Karpas-422 (cell line): ENCODE measurements around the gene CALY. TPM values are rescaled to one million over a fixed set of nuclear protein-coding genes. Genes with fewer than 3 reads are reported as not detected.

Source experiments
- DNase-seq: peaks from one replicate; pipeline ENCODE4 v3.0.0-alpha.2; 2015
- H2AFZ ChIP-seq: fragments of 200-600 bp; sonication (generic); 2 replicates; pipeline ENCODE4 v1.6.1; 2014; ENCODE audit warnings: antibody characterized with exemption, low read length, mixed read lengths
- H3K27ac ChIP-seq: fragments of 200-600 bp; sonication (generic); 2 replicates; pipeline ENCODE4 v1.5.1; 2014; ENCODE audit warnings: mild to moderate bottlenecking, low read length, moderate library complexity
- H3K27me3 ChIP-seq: fragments of 200-600 bp; sonication (generic); 2 replicates; pipeline ENCODE4 v1.6.1; 2014; ENCODE audit warnings: low read length, mixed read lengths
- H3K36me3 ChIP-seq: fragments of 200-600 bp; sonication (generic); 2 replicates; pipeline ENCODE4 v1.6.1; 2014; ENCODE audit warnings: low read length, mixed read lengths; ENCODE audit not compliant: insufficient read depth
- H3K4me1 ChIP-seq: fragments of 200-600 bp; sonication (generic); 2 replicates; pipeline ENCODE4 v1.6.1; 2014; ENCODE audit warnings: mild to moderate bottlenecking, low read length, mixed read lengths
- H3K4me2 ChIP-seq: fragments of 200-600 bp; sonication (generic); 2 replicates; pipeline ENCODE4 v1.6.1; 2014; ENCODE audit warnings: low read length, low read depth, mild to moderate bottlenecking; ENCODE audit not compliant: poor library complexity, severe bottlenecking
- H3K4me3 ChIP-seq: fragments of 200-600 bp; sonication (generic); 2 replicates; pipeline ENCODE4 v1.5.1; 2014; ENCODE audit warnings: mild to moderate bottlenecking, antibody characterized with exemption, low read length, mixed read lengths
- H3K79me2 ChIP-seq: fragments of 200-600 bp; sonication (generic); 2 replicates; pipeline ENCODE4 v1.6.1; 2014; ENCODE audit warnings: mild to moderate bottlenecking, low read length, mixed read lengths
- H3K9ac ChIP-seq: fragments of 200-600 bp; sonication (generic); 2 replicates; pipeline ENCODE4 v1.6.0; 2014; ENCODE audit warnings: low read length
- H3K9me2 ChIP-seq: fragments of 200-600 bp; sonication (generic), shearing (Covaris generic); replicated peaks from 2 replicates; pipeline ENCODE4 v1.6.0; 2014; ENCODE audit warnings: mild to moderate bottlenecking, low read length, moderate library complexity; ENCODE audit not compliant: insufficient read depth
- H3K9me3 ChIP-seq: fragments of 300-700, 200-600 bp; sonication (generic); 2 replicates; pipeline ENCODE4 v1.6.1; 2014; ENCODE audit warnings: low read length, mixed read lengths
- H4K20me1 ChIP-seq: fragments of 200-600 bp; sonication (generic); 2 replicates; pipeline ENCODE4 v1.6.1; 2014; ENCODE audit warnings: mild to moderate bottlenecking, antibody characterized with exemption, low read length, low read depth; ENCODE audit not compliant: insufficient read depth
- total RNA-seq: library from RNA; depleted of rRNA; stranded (reverse); fragments of >200 nt; shearing (Covaris generic); gene quantifications from 2 replicates; pipeline ENCODE4 v1.2.3, GENCODE V29; 2014; ENCODE audit warnings: low replicate concordance

CALY gene
- total RNA-seq, 1 experiment from 2014 or later: not detected

DNA sequence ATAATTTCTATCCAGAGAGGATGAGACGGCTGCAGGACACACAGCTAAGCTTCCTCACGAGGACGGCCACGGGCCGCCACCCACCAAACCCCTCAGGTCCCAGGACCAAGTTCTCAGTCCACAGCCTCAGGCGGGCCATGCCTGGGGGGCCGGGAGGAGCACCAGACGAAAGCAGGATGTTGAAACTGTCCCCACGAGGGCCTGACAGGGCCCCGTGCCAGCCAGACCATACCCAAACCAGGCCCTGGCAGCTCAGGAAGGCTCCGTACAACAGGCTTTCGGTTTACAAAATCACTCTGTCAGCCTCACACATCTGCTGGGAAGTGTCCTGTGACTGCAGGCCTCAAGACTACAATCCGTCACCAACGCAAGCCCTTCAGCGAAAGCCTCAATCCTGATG lies 42.5 kb downstream of the CALY start:
- Histone ChIP-seq H2AFZ (no peak overlapping the region), H3K9me2 (no peaks in the 10 kb centered on the region), H4K20me1 (no peaks in the 10 kb centered on the region), H3K4me2 (no peak overlapping the region), H3K9ac (no peak overlapping the region), H3K79me2 (no peaks in the 10 kb centered on the region), H3K9me3 (no peaks in the 10 kb centered on the region), H3K27ac (no peak overlapping the region), H3K36me3 (no peaks in the 10 kb centered on the region), H3K27me3 (no peaks in the 10 kb centered on the region), H3K4me1 (no peaks in the 10 kb centered on the region), H3K4me3 (no peak overlapping the region)
- no peak for DNase-seq

DNA sequence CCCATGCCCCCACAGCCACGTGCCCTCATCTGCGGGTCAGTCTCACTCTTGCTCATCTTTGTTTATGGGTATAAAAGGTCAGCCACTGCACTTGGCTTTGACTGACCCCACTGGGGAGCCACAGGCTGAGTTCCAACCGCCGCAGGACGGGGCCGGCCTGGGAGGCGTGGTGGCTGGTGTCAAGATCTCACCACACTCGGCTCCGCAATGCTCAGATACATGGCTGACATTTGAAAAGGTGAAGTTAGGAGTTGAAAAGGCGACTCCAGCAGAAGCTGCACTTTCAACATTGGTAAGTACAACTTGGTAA lies 42.9 kb downstream of the CALY start:
- no peaks in the 10 kb centered on the region for H3K27me3 ChIP-seq
- no peaks in the 10 kb centered on the region for H3K4me1 ChIP-seq
- no peaks in the 10 kb centered on the region for H4K20me1 ChIP-seq
- H3K4me3 ChIP-seq: no peak overlapping the region
- no peaks in the 10 kb centered on the region for H3K9me3 ChIP-seq
- DNase-seq: no peak
- no peak overlapping the region for H3K9ac ChIP-seq
- H3K9me2 ChIP-seq: no peaks in the 10 kb centered on the region
- no peak overlapping the region for H2AFZ ChIP-seq
- H3K36me3 ChIP-seq: no peaks in the 10 kb centered on the region
- no peak overlapping the region for H3K27ac ChIP-seq
- H3K79me2 ChIP-seq: no peaks in the 10 kb centered on the region
- H3K4me2 ChIP-seq: no peak overlapping the region

DNA sequence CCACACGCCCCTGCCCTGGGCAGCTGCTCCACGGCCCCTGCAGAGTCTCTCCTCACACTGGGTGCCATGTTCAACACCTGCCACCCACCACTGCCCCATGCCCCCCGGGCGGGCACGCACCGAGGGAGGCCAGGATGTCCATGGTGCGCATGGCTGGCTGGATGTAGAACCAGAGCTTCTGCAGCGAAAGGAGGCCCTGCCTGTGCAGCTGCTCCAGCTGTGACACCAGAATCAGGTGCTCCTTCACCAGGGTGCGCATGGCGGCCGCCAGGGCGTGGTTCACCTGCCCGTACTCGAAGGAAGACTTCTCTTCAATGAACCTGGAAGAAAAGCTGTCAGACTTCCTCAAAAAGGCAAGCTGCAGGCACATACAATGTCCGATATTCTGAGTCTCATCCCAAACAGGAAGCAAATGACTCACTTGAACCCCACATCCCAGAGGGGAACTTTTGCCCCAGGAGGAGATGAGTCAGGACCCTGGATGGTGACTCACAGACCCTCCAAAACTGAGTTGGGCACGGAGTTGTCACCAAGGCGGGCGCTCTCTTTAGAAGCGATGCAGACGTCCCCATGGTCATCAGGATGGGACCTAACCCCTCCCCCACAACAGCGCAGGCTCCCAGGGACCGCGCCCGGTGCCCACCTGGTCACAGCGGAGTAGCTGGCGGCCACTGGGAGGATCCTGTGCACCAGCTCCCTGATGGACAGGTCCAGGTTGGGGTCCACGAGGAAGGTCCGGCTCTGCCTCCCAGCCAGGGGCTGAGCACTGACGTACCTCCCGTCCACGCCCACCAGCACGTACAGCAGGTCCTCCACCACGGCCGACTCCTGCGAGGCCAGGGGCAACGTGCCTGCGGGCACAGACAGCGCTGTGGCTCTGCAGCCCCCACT lies 43.5 kb downstream of the CALY start:
- Histone ChIP-seq H3K27me3 (no peaks in the 10 kb centered on the region), H3K9me2 (no peaks in the 10 kb centered on the region), H3K27ac (no peak overlapping the region), H3K79me2 (no peaks in the 10 kb centered on the region), H3K9me3 (no peaks in the 10 kb centered on the region), H3K4me1 (no peaks in the 10 kb centered on the region), H3K4me2 (no peak overlapping the region), H3K36me3 (no peaks in the 10 kb centered on the region), H4K20me1 (no peaks in the 10 kb centered on the region), H2AFZ (no peak overlapping the region), H3K4me3 (no peak overlapping the region), H3K9ac (no peak overlapping the region)
- no peak for DNase-seq

DNA sequence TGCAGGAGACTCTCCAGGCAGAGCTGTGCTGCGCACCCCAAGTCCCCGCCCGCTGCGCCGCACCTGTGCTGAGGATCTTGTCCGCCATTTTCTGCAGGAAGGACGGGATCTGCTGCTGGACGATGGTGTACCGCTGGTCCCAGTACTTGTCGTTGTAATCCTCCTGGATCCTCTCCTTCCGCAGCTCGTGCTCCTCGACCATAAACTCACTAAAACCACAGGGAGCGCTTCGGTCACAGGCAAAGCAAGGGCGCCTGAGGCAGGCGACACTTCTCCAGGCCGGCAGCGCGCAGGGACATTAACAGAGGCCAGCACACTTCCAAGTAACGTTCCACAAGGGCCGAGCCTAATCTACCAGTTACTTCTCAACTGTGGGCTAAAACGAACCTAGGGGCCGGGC lies 46.9 kb downstream of the CALY start:
- Histone ChIP-seq H3K36me3 (no peaks in the 10 kb centered on the region), H3K4me1 (no peaks in the 10 kb centered on the region), H3K9me2 (no peaks in the 10 kb centered on the region), H2AFZ (no peak overlapping the region), H3K27ac (no peak overlapping the region), H4K20me1 (no peaks in the 10 kb centered on the region), H3K27me3 (no peaks in the 10 kb centered on the region), H3K79me2 (no peaks in the 10 kb centered on the region), H3K9ac (no peak overlapping the region), H3K4me2 (no peak overlapping the region), H3K4me3 (no peak overlapping the region), H3K9me3 (no peaks in the 10 kb centered on the region)
- DNase-seq: no peak

GRCh38 chr10:133287832-133288500 lies 48.7 kb downstream of the CALY start:
- Histone ChIP-seq H3K9me3 (no peaks in the 10 kb centered on the region), H3K4me1 (no peaks in the 10 kb centered on the region), H3K9me2 (no peaks in the 10 kb centered on the region), H3K4me2 (no peak overlapping the region), H3K36me3 (no peaks in the 10 kb centered on the region), H3K27ac (no peak overlapping the region), H3K27me3 (no peaks in the 10 kb centered on the region), H2AFZ (no peak overlapping the region), H3K9ac (no peak overlapping the region), H3K4me3 (no peak overlapping the region), H3K79me2 (no peaks in the 10 kb centered on the region), H4K20me1 (no peaks in the 10 kb centered on the region)
- DNase-seq: no peak

GRCh38 chr10:133286366-133286765 lies 50.3 kb downstream of the CALY start:
- Histone ChIP-seq H3K4me3 (no peak overlapping the region), H4K20me1 (no peaks in the 10 kb centered on the region), H3K4me2 (no peak overlapping the region), H3K4me1 (no peaks in the 10 kb centered on the region), H3K9me2 (no peaks in the 10 kb centered on the region), H3K9ac (no peak overlapping the region), H3K79me2 (no peaks in the 10 kb centered on the region), H3K36me3 (no peaks in the 10 kb centered on the region), H2AFZ (no peak overlapping the region), H3K27ac (no peak overlapping the region), H3K9me3 (no peaks in the 10 kb centered on the region), H3K27me3 (no peaks in the 10 kb centered on the region)
- no peak for DNase-seq

DNA sequence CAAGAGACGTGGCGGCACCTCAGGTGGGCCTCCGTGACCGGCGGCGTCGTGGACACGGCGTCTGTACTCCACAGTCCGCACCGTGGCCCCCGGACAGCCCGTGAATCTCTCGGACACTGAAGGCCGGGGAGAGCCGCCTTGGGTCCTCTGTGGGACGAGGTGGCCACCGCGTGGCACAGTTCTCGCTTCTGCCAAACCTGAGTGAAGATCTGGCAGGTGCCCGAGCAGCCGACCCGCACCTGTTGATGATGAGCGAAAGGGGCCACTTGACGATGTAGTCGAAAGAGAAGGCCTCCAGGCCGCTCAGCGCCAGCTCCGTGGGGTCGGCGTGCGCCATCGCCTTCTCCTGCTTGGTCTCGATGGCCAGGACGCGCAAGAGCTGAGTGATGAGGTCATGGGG lies 51.5 kb downstream of the CALY start:
- H4K20me1 ChIP-seq: no peaks in the 10 kb centered on the region
- H3K9me3 ChIP-seq: no peaks in the 10 kb centered on the region
- H3K9ac ChIP-seq: no peak overlapping the region
- no peaks in the 10 kb centered on the region for H3K27me3 ChIP-seq
- no peak overlapping the region for H3K4me2 ChIP-seq
- no peak overlapping the region for H3K4me3 ChIP-seq
- no peaks in the 10 kb centered on the region for H3K79me2 ChIP-seq
- no peaks in the 10 kb centered on the region for H3K9me2 ChIP-seq
- no peaks in the 10 kb centered on the region for H3K36me3 ChIP-seq
- no peak for DNase-seq
- H3K4me1 ChIP-seq: no peaks in the 10 kb centered on the region
- H2AFZ ChIP-seq: no peak overlapping the region
- H3K27ac ChIP-seq: no peak overlapping the region

DNA sequence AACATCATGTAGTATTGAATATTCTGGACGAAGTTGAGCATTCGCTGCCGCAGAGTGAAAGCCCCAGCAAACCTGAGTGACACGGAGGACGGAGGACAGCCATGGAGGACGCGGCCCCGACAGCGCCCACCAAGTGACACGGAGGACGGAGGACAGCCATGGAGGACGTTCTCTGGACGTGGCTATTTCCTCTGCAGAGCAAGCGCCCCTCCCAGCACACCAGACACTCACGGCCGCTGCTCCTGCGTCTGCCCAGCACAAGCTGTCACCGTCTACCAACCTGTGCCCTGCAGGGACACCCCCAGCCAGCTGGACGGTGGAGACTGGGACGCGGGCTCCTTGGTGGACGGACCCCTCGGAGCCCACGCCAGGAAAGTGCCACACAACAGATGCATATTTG lies 52.8 kb downstream of the CALY start:
- H3K9ac ChIP-seq: no peak overlapping the region
- H3K9me3 ChIP-seq: no peaks in the 10 kb centered on the region
- no peak for DNase-seq
- no peak overlapping the region for H3K4me2 ChIP-seq
- H2AFZ ChIP-seq: no peak overlapping the region
- H3K9me2 ChIP-seq: no peaks in the 10 kb centered on the region
- H3K27ac ChIP-seq: no peak overlapping the region
- H3K36me3 ChIP-seq: no peaks in the 10 kb centered on the region
- no peak overlapping the region for H3K4me3 ChIP-seq
- no peaks in the 10 kb centered on the region for H4K20me1 ChIP-seq
- H3K27me3 ChIP-seq: no peaks in the 10 kb centered on the region
- no peaks in the 10 kb centered on the region for H3K4me1 ChIP-seq
- no peaks in the 10 kb centered on the region for H3K79me2 ChIP-seq
